Osteocyte (in vitro differentiated cells): Measurements from ENCODE around the gene SRA1. TPM values are rescaled to one million over a fixed set of nuclear protein-coding genes. Genes with fewer than 3 reads are reported as not detected.

Experiments used
- DNase-seq: peaks from one replicate; pipeline ENCODE4 v3.0.0; 2021; ENCODE audit warnings: mixed read lengths; ENCODE audit not compliant: unreplicated experiment; ENCODE audit errors: extremely low spot score
- H3K27ac Mint-ChIP-seq: one replicate; pipeline ENCODE4 v1.8.0; 2021; ENCODE audit warnings: mild to moderate bottlenecking, mixed read lengths; ENCODE audit not compliant: unreplicated experiment
- H3K27me3 Mint-ChIP-seq: one replicate; pipeline ENCODE4 v1.8.0; 2021; ENCODE audit warnings: mixed read lengths; ENCODE audit not compliant: unreplicated experiment
- H3K36me3 Mint-ChIP-seq: one replicate; pipeline ENCODE4 v1.8.0; 2021; ENCODE audit warnings: mixed read lengths; ENCODE audit not compliant: unreplicated experiment
- H3K4me1 Mint-ChIP-seq: one replicate; pipeline ENCODE4 v1.8.0; 2021; ENCODE audit warnings: mixed read lengths; ENCODE audit not compliant: unreplicated experiment
- H3K4me3 Mint-ChIP-seq: one replicate; pipeline ENCODE4 v1.8.0; 2021; ENCODE audit warnings: mild to moderate bottlenecking, moderate library complexity, mixed read lengths; ENCODE audit not compliant: unreplicated experiment
- H3K9me3 Mint-ChIP-seq: one replicate; pipeline ENCODE4 v1.8.0; 2021; ENCODE audit warnings: mixed read lengths; ENCODE audit not compliant: unreplicated experiment
- total RNA-seq: library from RNA; stranded (reverse); gene quantifications from 2 replicates; pipeline ENCODE4 v1.2.1, GENCODE V29; 2021
- TF ChIP-seq, protein P1 (sequence below): fragments of 200-600 bp; sonication (generic); IDR thresholded peaks from 2 replicates; pipeline ENCODE4 v1.5.0; 2021; ENCODE audit warnings: antibody characterized with exemption, mild to moderate bottlenecking, moderate library complexity

The SRA1 gene
- total RNA-seq, 1 donor from 2014 or later, result 41.9 TPM

DNA sequence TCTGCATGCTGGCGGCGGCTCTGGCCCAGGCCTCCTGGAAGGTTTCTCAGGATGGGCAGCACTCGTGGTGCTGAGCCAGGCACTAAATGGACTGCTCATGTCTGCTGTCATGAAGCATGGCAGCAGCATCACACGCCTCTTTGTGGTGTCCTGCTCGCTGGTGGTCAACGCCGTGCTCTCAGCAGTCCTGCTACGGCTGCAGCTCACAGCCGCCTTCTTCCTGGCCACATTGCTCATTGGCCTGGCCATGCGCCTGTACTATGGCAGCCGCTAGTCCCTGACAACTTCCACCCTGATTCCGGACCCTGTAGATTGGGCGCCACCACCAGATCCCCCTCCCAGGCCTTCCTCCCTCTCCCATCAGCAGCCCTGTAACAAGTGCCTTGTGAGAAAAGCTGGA, 10.6 kb upstream of the SRA1 start:
- H3K27ac Mint-ChIP-seq, result no peak overlapping the region
- peaks cover 29% of the 10 kb centered on the region for H3K4me1 Mint-ChIP-seq
- no peaks in the 10 kb centered on the region for H3K27me3 Mint-ChIP-seq
- no peak overlapping the region for H3K4me3 Mint-ChIP-seq
- TF ChIP-seq, protein P1, sequence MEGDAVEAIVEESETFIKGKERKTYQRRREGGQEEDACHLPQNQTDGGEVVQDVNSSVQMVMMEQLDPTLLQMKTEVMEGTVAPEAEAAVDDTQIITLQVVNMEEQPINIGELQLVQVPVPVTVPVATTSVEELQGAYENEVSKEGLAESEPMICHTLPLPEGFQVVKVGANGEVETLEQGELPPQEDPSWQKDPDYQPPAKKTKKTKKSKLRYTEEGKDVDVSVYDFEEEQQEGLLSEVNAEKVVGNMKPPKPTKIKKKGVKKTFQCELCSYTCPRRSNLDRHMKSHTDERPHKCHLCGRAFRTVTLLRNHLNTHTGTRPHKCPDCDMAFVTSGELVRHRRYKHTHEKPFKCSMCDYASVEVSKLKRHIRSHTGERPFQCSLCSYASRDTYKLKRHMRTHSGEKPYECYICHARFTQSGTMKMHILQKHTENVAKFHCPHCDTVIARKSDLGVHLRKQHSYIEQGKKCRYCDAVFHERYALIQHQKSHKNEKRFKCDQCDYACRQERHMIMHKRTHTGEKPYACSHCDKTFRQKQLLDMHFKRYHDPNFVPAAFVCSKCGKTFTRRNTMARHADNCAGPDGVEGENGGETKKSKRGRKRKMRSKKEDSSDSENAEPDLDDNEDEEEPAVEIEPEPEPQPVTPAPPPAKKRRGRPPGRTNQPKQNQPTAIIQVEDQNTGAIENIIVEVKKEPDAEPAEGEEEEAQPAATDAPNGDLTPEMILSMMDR, result no peak
- no peaks in the 10 kb centered on the region for H3K9me3 Mint-ChIP-seq
- DNase-seq, result peak; percentile 75
- H3K36me3 Mint-ChIP-seq, result peaks cover 16% of the 10 kb centered on the region

DNA sequence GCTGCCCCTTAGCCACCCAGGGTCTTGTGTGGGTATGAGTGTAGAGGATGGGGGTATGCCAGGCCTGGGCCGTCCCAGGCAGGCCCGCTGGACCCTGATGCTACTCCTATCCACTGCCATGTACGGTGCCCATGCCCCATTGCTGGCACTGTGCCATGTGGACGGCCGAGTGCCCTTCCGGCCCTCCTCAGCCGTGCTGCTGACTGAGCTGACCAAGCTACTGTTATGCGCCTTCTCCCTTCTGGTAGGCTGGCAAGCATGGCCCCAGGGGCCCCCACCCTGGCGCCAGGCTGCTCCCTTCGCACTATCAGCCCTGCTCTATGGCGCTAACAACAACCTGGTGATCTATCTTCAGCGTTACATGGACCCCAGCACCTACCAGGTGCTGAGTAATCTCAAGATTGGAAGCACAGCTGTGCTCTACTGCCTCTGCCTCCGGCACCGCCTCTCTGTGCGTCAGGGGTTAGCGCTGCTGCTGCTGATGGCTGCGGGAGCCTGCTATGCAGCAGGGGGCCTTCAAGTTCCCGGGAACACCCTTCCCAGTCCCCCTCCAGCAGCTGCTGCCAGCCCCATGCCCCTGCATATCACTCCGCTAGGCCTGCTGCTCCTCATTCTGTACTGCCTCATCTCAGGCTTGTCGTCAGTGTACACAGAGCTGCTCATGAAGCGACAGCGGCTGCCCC, 10.0 kb upstream of the SRA1 start:
- H3K4me3 Mint-ChIP-seq, result no peak overlapping the region
- H3K27ac Mint-ChIP-seq, result no peak overlapping the region

DNA sequence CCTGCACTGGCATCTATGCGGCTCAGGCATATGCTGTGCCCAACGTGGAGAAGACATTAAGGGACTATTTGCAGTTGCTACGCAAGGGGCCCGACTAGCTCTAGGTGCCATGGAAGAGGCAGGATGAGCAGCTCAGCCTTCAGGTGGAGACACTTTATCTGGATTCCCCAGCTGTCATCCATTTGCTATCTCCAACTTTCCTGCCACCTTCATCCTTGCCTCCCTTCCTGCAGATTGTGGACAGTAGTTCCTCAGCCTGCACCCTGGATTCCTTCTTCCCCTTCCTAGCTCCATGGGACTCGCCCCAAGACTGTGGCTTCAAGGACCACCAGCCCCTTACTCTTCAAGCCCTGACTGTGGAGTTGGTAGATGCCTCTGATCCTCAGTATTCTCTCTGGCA, 9.4 kb upstream of the SRA1 start:
- Mint-ChIP-seq H3K27ac (no peak overlapping the region), H3K36me3 (peaks cover 16% of the 10 kb centered on the region), H3K4me3 (no peak overlapping the region), H3K4me1 (peaks cover 33% of the 10 kb centered on the region), H3K9me3 (no peaks in the 10 kb centered on the region), H3K27me3 (no peaks in the 10 kb centered on the region)
- TF ChIP-seq, protein P1, result no peak
- DNase-seq, result no peak

More for the DNA sequence above, 10.0 kb upstream of the SRA1 start:
- no peak for DNase-seq
- TF ChIP-seq, protein P1, result no peak
- Mint-ChIP-seq H3K36me3 (peaks cover 16% of the 10 kb centered on the region), H3K9me3 (no peaks in the 10 kb centered on the region), H3K4me1 (peaks cover 33% of the 10 kb centered on the region), H3K27me3 (no peaks in the 10 kb centered on the region)

DNA sequence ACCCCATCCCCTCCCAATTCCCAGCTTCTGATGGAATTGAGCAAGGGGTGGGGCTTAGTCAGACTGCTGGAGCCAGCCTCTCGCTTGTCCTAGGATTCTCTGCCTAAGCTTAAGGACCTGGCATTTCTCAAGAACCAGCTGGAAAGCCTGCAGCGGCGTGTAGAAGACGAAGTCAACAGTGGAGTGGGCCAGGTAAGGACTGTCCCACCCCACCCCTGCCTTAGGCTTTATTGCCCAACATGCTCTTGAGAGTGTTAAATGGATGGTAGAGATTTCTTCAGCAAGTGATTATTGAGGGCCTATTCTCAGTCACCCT, 8.5 kb upstream of the SRA1 start:
- Mint-ChIP-seq H3K4me3 (peak overlapping the region; percentile 95), H3K9me3 (no peaks in the 10 kb centered on the region), H3K27me3 (no peaks in the 10 kb centered on the region), H3K4me1 (peaks cover 36% of the 10 kb centered on the region), H3K27ac (peak overlapping the region; percentile 93), H3K36me3 (peaks cover 18% of the 10 kb centered on the region)
- TF ChIP-seq, protein P1, result no peak
- DNase-seq, result peak; percentile 48

DNA sequence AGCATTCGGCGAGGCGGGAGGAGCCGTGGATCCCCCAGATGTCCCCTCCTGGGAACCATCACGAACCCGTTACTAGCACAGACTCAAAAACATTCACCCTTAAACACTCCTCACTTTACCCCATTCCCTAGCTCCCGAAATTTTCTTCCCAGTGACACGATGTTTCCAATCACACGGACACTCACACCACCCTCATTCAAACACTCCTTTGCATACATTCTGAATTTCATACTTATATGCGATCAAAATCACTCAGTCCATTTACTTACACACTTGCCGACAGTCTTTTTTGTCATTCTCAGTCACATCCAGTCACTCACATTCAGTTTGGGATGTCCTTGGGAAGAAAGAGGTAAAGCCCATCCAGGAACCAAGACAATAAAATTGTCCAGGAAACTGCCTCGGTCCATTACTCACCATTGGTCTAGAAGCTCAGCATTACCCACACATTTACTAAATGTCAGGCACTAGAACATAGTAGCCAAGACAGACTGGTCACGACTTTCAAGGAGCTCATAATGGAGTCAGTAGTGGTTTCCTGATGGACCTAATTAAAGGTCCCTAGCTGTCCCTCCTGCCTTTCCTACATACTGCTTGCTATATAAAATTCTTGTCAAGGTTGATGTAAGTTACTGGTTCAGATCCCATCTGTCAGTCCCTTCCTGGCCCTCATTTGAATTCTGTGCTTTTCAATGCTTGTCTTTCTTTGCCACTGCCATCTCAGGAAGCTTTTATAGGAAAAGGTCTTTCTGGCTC, 7.9 kb upstream of the SRA1 start:
- peak; percentile 66 for DNase-seq
- Mint-ChIP-seq H3K9me3 (no peaks in the 10 kb centered on the region), H3K4me3 (peak overlapping the region; percentile 95), H3K27ac (peak overlapping the region; percentile 93), H3K36me3 (peaks cover 21% of the 10 kb centered on the region), H3K27me3 (no peaks in the 10 kb centered on the region), H3K4me1 (peaks cover 36% of the 10 kb centered on the region)
- TF ChIP-seq, protein P1, result no peak
